MM.1S (cell line): ENCODE data around the gene NCLN.

Experiments
- DNase-seq: peaks from one replicate; pipeline ENCODE4 v3.0.0-alpha.2; 2015
- H2AFZ ChIP-seq: fragments of 300-600 bp; sonication (generic); 2 replicates; pipeline ENCODE4 v1.6.0; 2016; ENCODE audit warnings: antibody characterized with exemption, low read length
- H3F3A ChIP-seq: fragments of 300-600 bp; sonication (generic); 2 replicates; pipeline ENCODE4 v1.6.1; 2016; ENCODE audit warnings: mild to moderate bottlenecking, antibody characterized with exemption, low read length, moderate library complexity, mixed read lengths; ENCODE audit not compliant: insufficient read depth
- H3K27ac ChIP-seq: fragments of 300-600 bp; sonication (generic); 2 replicates; pipeline ENCODE4 v1.5.1; 2016; ENCODE audit warnings: mild to moderate bottlenecking, low read length
- H3K27me3 ChIP-seq: fragments of 300-600 bp; sonication (generic); replicated peaks from 2 replicates; pipeline ENCODE4 v1.6.0; 2016; ENCODE audit warnings: low read length; ENCODE audit not compliant: insufficient read depth
- H3K36me3 ChIP-seq: fragments of 300-600 bp; sonication (generic); replicated peaks from 2 replicates; pipeline ENCODE4 v1.6.1; 2016; ENCODE audit warnings: mild to moderate bottlenecking, low read length, mixed read lengths; ENCODE audit not compliant: insufficient read depth
- H3K4me1 ChIP-seq: fragments of 300-600 bp; sonication (generic); 2 replicates; pipeline ENCODE4 v1.6.1; 2016; ENCODE audit warnings: low read length, mixed read lengths
- H3K4me2 ChIP-seq: fragments of 300-600 bp; sonication (generic); 2 replicates; pipeline ENCODE4 v1.6.0; 2016; ENCODE audit warnings: low read depth, low read length
- H3K4me3 ChIP-seq: fragments of 300-600 bp; sonication (generic); 2 replicates; pipeline ENCODE4 v1.5.1; 2016; ENCODE audit warnings: low read length, mixed read lengths
- H3K79me2 ChIP-seq: fragments of 300-600 bp; sonication (generic); 2 replicates; pipeline ENCODE4 v1.6.1; 2016; ENCODE audit warnings: mixed run types, low read length, mixed read lengths
- H3K9ac ChIP-seq: fragments of 300-600 bp; sonication (generic); 2 replicates; pipeline ENCODE4 v1.6.1; 2016; ENCODE audit warnings: low read length, mixed read lengths
- H3K9me2 ChIP-seq: fragments of 300-600 bp; sonication (generic); replicated peaks from 2 replicates; pipeline ENCODE4 v1.6.1; 2016; ENCODE audit warnings: mild to moderate bottlenecking, low read length, mixed read lengths; ENCODE audit not compliant: insufficient read depth
- H3K9me3 ChIP-seq: fragments of 300-600 bp; sonication (generic); replicated peaks from 2 replicates; pipeline ENCODE4 v1.6.1; 2016; ENCODE audit warnings: mild to moderate bottlenecking, low read length, mixed read lengths; ENCODE audit not compliant: insufficient read depth
- H4K20me1 ChIP-seq: fragments of 300-600 bp; sonication (generic); 2 replicates; pipeline ENCODE4 v1.6.1; 2016; ENCODE audit warnings: mild to moderate bottlenecking, low read length, moderate library complexity, mixed read lengths; ENCODE audit not compliant: insufficient read depth
- EZH2 ChIP-seq: fragments of 300-600 bp; sonication (generic); optimal IDR thresholded peaks from 2 replicates; pipeline ENCODE3; 2017; ENCODE audit warnings: low read depth, mild to moderate bottlenecking, antibody characterized with exemption, low read length, mixed read lengths
- EZH2phosphoT487 ChIP-seq: fragments of 300-600 bp; sonication (generic); IDR thresholded peaks from 2 replicates; pipeline ENCODE4 v1.6.1; 2018; ENCODE audit warnings: antibody characterized with exemption, low read length
- TF ChIP-seq, protein P1 (sequence below): fragments of 300-600 bp; sonication (generic); IDR thresholded peaks from 2 replicates; pipeline ENCODE4 v1.5.1; 2016; ENCODE audit warnings: antibody characterized with exemption, low read length, mixed read lengths

NCLN gene

DNA sequence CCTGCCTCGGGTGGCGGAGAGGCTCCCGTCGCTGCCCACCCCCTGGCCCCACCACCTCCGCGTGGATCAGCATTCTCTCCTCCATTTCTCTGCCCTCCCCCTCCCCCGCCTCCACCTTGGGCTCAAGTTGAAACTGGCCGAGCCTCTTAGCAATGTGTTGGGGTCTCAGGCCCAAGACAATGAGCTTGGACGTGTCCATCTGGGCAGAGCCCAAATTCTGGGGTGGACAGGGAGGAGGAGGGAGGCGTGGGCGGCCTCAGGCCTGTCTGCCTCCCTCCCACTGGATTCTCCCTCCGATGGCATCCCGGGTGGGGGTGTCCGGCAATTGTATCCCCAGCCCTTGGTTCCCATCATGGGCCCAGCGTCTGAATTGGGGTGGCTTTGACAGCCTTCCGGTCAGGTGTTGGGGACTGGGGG, 40.0 kb downstream of the NCLN start:
- H3K27ac ChIP-seq = no peak overlapping the region
- H3K79me2 ChIP-seq = no peaks in the 10 kb centered on the region
- H3K4me1 ChIP-seq = no peaks in the 10 kb centered on the region
- TF ChIP-seq, protein P1, sequence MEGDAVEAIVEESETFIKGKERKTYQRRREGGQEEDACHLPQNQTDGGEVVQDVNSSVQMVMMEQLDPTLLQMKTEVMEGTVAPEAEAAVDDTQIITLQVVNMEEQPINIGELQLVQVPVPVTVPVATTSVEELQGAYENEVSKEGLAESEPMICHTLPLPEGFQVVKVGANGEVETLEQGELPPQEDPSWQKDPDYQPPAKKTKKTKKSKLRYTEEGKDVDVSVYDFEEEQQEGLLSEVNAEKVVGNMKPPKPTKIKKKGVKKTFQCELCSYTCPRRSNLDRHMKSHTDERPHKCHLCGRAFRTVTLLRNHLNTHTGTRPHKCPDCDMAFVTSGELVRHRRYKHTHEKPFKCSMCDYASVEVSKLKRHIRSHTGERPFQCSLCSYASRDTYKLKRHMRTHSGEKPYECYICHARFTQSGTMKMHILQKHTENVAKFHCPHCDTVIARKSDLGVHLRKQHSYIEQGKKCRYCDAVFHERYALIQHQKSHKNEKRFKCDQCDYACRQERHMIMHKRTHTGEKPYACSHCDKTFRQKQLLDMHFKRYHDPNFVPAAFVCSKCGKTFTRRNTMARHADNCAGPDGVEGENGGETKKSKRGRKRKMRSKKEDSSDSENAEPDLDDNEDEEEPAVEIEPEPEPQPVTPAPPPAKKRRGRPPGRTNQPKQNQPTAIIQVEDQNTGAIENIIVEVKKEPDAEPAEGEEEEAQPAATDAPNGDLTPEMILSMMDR = no peak
- no peak for TF ChIP-seq EZH2
- no peak for TF ChIP-seq EZH2phosphoT487
- no peaks in the 10 kb centered on the region for H3K36me3 ChIP-seq
- H4K20me1 ChIP-seq = no peaks in the 10 kb centered on the region
- no peak overlapping the region for H3K4me3 ChIP-seq
- no peaks in the 10 kb centered on the region for H3K9me3 ChIP-seq
- no peak for DNase-seq
- no peaks in the 10 kb centered on the region for H3K9me2 ChIP-seq
- no peaks in the 10 kb centered on the region for H3F3A ChIP-seq
- H3K27me3 ChIP-seq = peaks cover 79% of the 10 kb centered on the region
- H3K9ac ChIP-seq = no peak overlapping the region
- no peak overlapping the region for H2AFZ ChIP-seq
- no peak overlapping the region for H3K4me2 ChIP-seq

DNA sequence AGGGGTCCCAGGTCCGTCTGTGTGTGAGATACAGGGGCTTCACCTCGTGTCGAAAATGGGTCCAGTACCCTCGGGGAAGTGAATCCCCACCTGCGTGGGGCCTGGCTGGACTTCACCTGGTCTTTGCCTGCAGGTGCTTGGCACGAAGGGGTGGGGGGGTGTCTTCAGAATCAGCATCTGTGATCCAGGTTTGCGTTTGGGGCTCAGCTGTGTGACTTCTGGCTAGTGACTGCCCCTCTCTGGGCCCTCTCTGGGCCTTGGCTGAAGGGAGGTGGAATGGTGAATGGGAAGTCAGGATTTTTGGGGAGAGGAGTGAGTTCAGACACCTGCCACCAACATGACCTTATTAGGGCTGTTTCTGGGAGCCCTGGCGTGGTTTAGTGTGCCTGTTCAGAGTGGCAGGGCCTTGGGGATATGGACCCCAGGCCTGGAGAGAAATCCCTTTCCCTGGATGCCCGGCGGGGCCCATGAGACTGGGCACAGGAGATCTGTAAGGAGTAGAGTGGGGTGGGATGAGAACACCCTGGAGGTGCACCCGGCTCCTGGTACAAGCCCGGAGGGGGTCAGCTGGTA, 41.4 kb downstream of the NCLN start:
- Histone ChIP-seq H3K27ac (no peak overlapping the region), H3K27me3 (peaks cover 79% of the 10 kb centered on the region), H3K4me1 (no peaks in the 10 kb centered on the region), H3K79me2 (no peaks in the 10 kb centered on the region), H3K9me3 (no peaks in the 10 kb centered on the region), H2AFZ (no peak overlapping the region), H3K4me3 (no peak overlapping the region), H3K9me2 (no peaks in the 10 kb centered on the region), H3F3A (no peaks in the 10 kb centered on the region), H3K9ac (no peak overlapping the region), H3K36me3 (no peaks in the 10 kb centered on the region), H3K4me2 (no peak overlapping the region), H4K20me1 (no peaks in the 10 kb centered on the region)
- DNase-seq = no peak
- TF ChIP-seq EZH2phosphoT487 (no peak), EZH2 (no peak)
- TF ChIP-seq, protein P1 = no peak

DNA sequence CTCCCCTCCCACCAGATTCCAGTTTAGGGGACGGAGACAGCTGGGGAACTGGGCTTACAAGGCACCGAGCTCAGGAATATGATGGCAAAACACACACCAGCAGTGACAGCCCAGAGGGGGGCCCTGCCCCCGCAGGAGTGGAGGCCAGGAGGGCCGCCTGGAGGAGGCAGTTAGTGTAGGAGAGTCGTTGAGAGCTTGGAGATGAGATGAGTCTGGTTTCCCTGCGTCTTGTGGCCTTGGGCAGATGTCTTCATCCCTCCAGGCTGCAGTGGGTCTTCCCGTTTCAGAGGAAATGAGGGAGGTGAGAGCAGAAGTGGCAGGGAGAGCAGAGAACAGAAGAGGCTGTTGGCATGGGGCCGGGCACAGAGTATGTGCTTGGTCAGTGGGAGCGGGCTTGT, 43.6 kb downstream of the NCLN start:
- DNase-seq = no peak
- Histone ChIP-seq H3K27ac (no peak overlapping the region), H3K79me2 (no peaks in the 10 kb centered on the region), H2AFZ (no peak overlapping the region), H3K36me3 (no peaks in the 10 kb centered on the region), H3K4me3 (no peak overlapping the region), H3K27me3 (peaks cover 83% of the 10 kb centered on the region), H4K20me1 (no peaks in the 10 kb centered on the region), H3K9me3 (no peaks in the 10 kb centered on the region), H3K4me1 (no peaks in the 10 kb centered on the region), H3K9me2 (no peaks in the 10 kb centered on the region), H3F3A (no peaks in the 10 kb centered on the region), H3K4me2 (no peak overlapping the region), H3K9ac (no peak overlapping the region)
- TF ChIP-seq EZH2phosphoT487 (no peak), EZH2 (no peak)
- TF ChIP-seq, protein P1 = no peak
